ENCODE data around the gene ZNF618. TPM values are rescaled to one million over a fixed set of nuclear protein-coding genes. Genes with fewer than 3 reads are reported as not detected.

The ZNF618 gene
- polyA plus RNA-seq, 1 of the 3 experiments (the other 2 are of a cell fraction), result 6.2 TPM

DNA sequence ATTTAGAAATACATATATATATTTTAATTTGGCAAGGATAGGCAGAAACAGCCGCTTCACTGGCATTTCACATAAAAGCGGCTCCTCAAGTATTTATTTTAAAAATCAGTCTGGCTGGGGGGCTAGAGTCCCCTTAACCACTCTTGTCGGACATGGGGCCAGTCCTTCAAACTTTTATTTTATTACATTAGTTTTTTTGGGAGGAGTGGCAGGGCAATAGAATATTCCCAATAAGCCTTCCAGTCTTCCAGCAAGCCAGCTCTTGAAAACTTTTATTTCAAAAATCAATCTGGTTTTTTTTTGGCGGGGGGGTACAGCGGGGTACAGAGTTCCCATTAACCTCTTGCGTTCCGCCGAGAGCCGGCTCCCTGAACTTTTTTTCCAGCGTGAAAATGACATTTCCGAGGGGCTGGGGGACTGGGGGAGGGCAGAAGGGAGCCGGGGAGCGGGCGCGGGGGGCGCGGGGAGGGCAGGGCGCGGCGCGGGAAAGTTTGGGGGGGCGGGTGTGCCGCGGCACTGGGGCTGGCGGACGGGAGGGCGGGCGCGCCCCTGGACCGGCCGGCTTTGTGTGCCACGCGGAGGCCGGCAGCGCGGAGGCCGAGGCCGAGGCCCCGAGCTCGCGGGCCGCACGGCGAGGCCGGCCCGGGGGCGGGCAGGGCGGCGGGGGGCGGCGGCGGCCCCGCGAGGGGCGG lies 504 bp upstream of the ZNF618 start:
- Histone ChIP-seq H3K27me3 (ENCODE audit: insufficient read depth) (peaks cover 6% of the 10 kb centered on the region; the same call in 1 of the 2 replicates), H3K79me2 (ENCODE audit: insufficient read depth) (peaks cover 41% of the 10 kb centered on the region), H3K4me3 (ENCODE audit: low read depth in 2 of 2, low read length in 1 of 2) (peak overlapping the region; percentile 53 to 70; a peak in 3 of 4 replicates), H3K9me2 (no peaks in the 10 kb centered on the region), H3K9me3 (no peaks in the 10 kb centered on the region), H3K4me1 (ENCODE audit: control insufficient read depth in 1 of 2, insufficient read depth in 2 of 2, low read depth in 1 of 2, low read length in 1 of 2) (peaks cover 3 to 18% of the 10 kb centered on the region in 2 experiments), H4K20me1 (ENCODE audit: insufficient read depth) (peaks cover 6% of the 10 kb centered on the region; the same call in 1 of the 2 replicates), H3K9ac (peak overlapping the region; percentile 67; the same call in 1 of the 2 replicates), H3K27ac (ENCODE audit: low read depth in 2 of 2, low read length in 1 of 2) (no peak overlapping the region; a peak in 1 of 4 replicates), H3K36me3 (replicated peaks in 1 of 2; ENCODE audit: control insufficient read depth in 1 of 2, insufficient read depth in 2 of 2, low read length in 1 of 2) (peaks cover 0 to 4% of the 10 kb centered on the region in 2 experiments), H3K4me2 (peak overlapping the region; percentile 70; the same call in 1 of the 2 replicates), H2AFZ (ENCODE audit: low read depth) (peak overlapping the region; percentile 78), H3F3A (replicated peaks; ENCODE audit: insufficient read depth) (peaks cover 4% of the 10 kb centered on the region)
- CTCF ChIA-PET, result interaction anchor here (0.8 to 1.2 kb wide), 2 partner anchors 127 to 272 kb away, joined by 3 read pairs; no protein-coding TSS in a partner anchor
- WGBS (ENCODE audit: low lambda C conversion rate), result 18% methylated on average over 12 of the region's 55 CpGs
- DNase-seq, result no peak
- POLR2A ChIA-PET, result interaction anchor here (1.2 kb wide), 1 partner anchor 68 kb away, joined by 3 read pairs; no protein-coding TSS in a partner anchor
- TF ChIP-seq NRF1 (IDR thresholded peaks at IDR 0.05; ENCODE audit: low read depth, low read length), result no peak
- TF ChIP-seq, protein P1, sequence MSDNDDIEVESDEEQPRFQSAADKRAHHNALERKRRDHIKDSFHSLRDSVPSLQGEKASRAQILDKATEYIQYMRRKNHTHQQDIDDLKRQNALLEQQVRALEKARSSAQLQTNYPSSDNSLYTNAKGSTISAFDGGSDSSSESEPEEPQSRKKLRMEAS (IDR thresholded peaks at IDR 0.05; ENCODE audit: low read depth), result peak; percentile 35; the same call in 1 of the 2 replicates

DNA sequence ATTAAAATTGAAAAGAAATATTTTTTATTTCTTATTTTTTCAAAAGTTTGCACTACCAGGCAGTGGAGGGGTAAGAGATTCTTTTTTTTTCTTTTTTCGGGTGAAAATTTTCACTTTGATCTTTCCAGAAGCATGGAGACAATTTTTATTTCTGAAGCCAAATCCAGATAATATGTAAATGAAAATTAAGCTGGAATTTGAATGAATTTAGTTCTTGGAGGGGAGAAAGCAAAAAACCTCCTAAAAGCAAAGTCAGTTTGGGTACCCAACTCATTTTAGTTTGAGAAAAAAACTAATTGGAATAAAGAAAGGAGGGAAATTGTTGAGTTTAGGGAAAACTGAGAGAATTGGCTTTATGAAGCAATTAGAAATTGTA lies 872 bp downstream of the ZNF618 start:
- Histone ChIP-seq H3K9me3 (no peaks in the 10 kb centered on the region), H4K20me1 (ENCODE audit: insufficient read depth) (peaks cover 16% of the 10 kb centered on the region), H3K79me2 (ENCODE audit: insufficient read depth) (peaks cover 55% of the 10 kb centered on the region), H3K4me2 (peak overlapping the region; percentile 82), H3K4me1 (ENCODE audit: control insufficient read depth in 1 of 2, insufficient read depth in 2 of 2, low read depth in 1 of 2, low read length in 1 of 2) (peaks cover 11 to 18% of the 10 kb centered on the region in 2 experiments), H3K27me3 (ENCODE audit: insufficient read depth) (no peaks in the 10 kb centered on the region), H3K9ac (peak overlapping the region; percentile 98; the same call in 1 of the 2 replicates), H3K4me3 (ENCODE audit: low read depth in 2 of 2, low read length in 1 of 2) (peak overlapping the region; percentile 70 to 77), H2AFZ (ENCODE audit: low read depth) (peak overlapping the region; percentile 91; the same call in 1 of the 2 replicates), H3F3A (replicated peaks; ENCODE audit: insufficient read depth) (peaks cover 4% of the 10 kb centered on the region), H3K27ac (ENCODE audit: low read depth in 2 of 2, low read length in 1 of 2) (peak overlapping the region; percentile 72 to 86), H3K9me2 (no peaks in the 10 kb centered on the region), H3K36me3 (replicated peaks in 1 of 2; ENCODE audit: control insufficient read depth in 1 of 2, insufficient read depth in 2 of 2, low read length in 1 of 2) (peaks cover 4 to 9% of the 10 kb centered on the region in 2 experiments)
- 1% methylated on average over 1 of the region's 1 CpG for WGBS (ENCODE audit: low lambda C conversion rate)
- POLR2A ChIA-PET, result interaction anchor here (0.6 to 1.2 kb wide), 2 partner anchors 69 to 463 kb away, joined by 3 read pairs; no protein-coding TSS in a partner anchor
- CTCF ChIA-PET, result interaction anchor here (0.6 to 1.7 kb wide), 29 partner anchors 9 to 279 kb away, joined by 3 to 11 read pairs (median 4); partner anchors contain the start of gene COL27A1
- no peak for DNase-seq
- TF ChIP-seq RXRA (IDR thresholded peaks at IDR 0.05; ENCODE audit: borderline replicate concordance, low read depth) (no peak), NFIC (IDR thresholded peaks at IDR 0.05; ENCODE audit: borderline replicate concordance) (no peak), FOXJ3 (CRISPR knock-in tag; IDR thresholded peaks at IDR 0.05) (no peak), RFX5 (IDR thresholded peaks at IDR 0.05; ENCODE audit: low read length) (no peak), FOXM1 (IDR thresholded peaks at IDR 0.05; ENCODE audit: low read depth) (no peak)
- TF ChIP-seq, protein P2, sequence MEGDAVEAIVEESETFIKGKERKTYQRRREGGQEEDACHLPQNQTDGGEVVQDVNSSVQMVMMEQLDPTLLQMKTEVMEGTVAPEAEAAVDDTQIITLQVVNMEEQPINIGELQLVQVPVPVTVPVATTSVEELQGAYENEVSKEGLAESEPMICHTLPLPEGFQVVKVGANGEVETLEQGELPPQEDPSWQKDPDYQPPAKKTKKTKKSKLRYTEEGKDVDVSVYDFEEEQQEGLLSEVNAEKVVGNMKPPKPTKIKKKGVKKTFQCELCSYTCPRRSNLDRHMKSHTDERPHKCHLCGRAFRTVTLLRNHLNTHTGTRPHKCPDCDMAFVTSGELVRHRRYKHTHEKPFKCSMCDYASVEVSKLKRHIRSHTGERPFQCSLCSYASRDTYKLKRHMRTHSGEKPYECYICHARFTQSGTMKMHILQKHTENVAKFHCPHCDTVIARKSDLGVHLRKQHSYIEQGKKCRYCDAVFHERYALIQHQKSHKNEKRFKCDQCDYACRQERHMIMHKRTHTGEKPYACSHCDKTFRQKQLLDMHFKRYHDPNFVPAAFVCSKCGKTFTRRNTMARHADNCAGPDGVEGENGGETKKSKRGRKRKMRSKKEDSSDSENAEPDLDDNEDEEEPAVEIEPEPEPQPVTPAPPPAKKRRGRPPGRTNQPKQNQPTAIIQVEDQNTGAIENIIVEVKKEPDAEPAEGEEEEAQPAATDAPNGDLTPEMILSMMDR (IDR thresholded peaks at IDR 0.05), result peak; percentile 14; the same call in 1 of the 2 replicates
- TF ChIP-seq, protein P3, sequence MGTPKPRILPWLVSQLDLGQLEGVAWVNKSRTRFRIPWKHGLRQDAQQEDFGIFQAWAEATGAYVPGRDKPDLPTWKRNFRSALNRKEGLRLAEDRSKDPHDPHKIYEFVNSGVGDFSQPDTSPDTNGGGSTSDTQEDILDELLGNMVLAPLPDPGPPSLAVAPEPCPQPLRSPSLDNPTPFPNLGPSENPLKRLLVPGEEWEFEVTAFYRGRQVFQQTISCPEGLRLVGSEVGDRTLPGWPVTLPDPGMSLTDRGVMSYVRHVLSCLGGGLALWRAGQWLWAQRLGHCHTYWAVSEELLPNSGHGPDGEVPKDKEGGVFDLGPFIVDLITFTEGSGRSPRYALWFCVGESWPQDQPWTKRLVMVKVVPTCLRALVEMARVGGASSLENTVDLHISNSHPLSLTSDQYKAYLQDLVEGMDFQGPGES (IDR thresholded peaks at IDR 0.05; ENCODE audit: low read depth, low read length), result no peak
- TF ChIP-seq, protein P1 (IDR thresholded peaks at IDR 0.05; ENCODE audit: low read depth), result no peak
